HepG2 (cell line): Measurements from ENCODE around the gene LARP7. TPM values are rescaled to one million over a fixed set of nuclear protein-coding genes. Genes with fewer than 3 reads are reported as not detected.

ENCODE experiments used
- ATAC-seq: fragments of 200-7000 bp; cut with Tn5 transposase; 3 replicates; pipeline ENCODE4 v1.9.1; 2020; ENCODE audit warnings: mild to moderate bottlenecking, moderate library complexity
- BruUV-seq: library from RNA; stranded (reverse); fragments of 400-500 nt; replicated peaks from 2 replicates; lab custom pipeline; 2021; lab: Mats Ljungman, UMichigan
- CTCF ChIA-PET: fragments of 300-600 bp; formaldehyde crosslinking; extraction: SDS; loops from one replicate; lab custom pipeline; 2021; ENCODE audit warnings: low total read pairs, inconsistent platforms, low intra/inter-chr PET ratio; lab: Yijun Ruan, JAX
- POLR2A ChIA-PET: fragments of 350-600 bp; sonication (Branson Sonifier 250); formaldehyde crosslinking; loops from one replicate; lab custom pipeline; 2020; ENCODE audit warnings: antibody characterized with exemption, inconsistent platforms; lab: Yijun Ruan, JAX
- DNase-seq: peaks from one replicate; pipeline ENCODE4 v3.0.0-alpha.2; 2015; ENCODE audit warnings: low spot score
- FAIRE-seq: peaks from 3 replicates; lab custom pipeline; 2011; peaks lifted over from hg19 to GRCh38; lab: Jason Lieb, UNC
- H2AFZ ChIP-seq: one replicate; pipeline ENCODE4 v1.6.1; 2011; ENCODE audit warnings: low read length, inconsistent platforms
- H3K27ac ChIP-seq: fragments of 300-600 bp; 3 replicates; pipeline ENCODE4 v1.8.0; 2011; ENCODE audit warnings: mixed run types, mild to moderate bottlenecking, mixed read lengths, low read length, inconsistent platforms; ENCODE audit not compliant: insufficient read depth; ENCODE audit errors: extremely low read length
- H3K27me3 ChIP-seq, 2 experiments: fragments of 200-600 bp in 1 of 2; 2 replicates in 1 of 2; 3 replicates in 1 of 2; pipeline versions ENCODE4 v1.6.0 to v1.8.0; 2011; ENCODE audit warnings: low read length in 2 of 2, mild to moderate bottlenecking in 2 of 2, moderate library complexity in 2 of 2, inconsistent platforms in 1 of 2; ENCODE audit not compliant: insufficient read depth in 2 of 2, control insufficient read depth in 1 of 2
- H3K36me3 ChIP-seq, 2 experiments: fragments of 200-600 bp in 1 of 2; replicated peaks in 1 of 2; 2 replicates in 1 of 2; 3 replicates in 1 of 2; pipeline versions ENCODE4 v1.5.1 to v1.8.0; 2011; ENCODE audit warnings: low read length in 2 of 2, inconsistent platforms in 1 of 2; ENCODE audit not compliant: insufficient read depth in 2 of 2, control insufficient read depth in 1 of 2
- H3K4me1 ChIP-seq: 2 replicates; pipeline ENCODE4 v1.5.1; 2012; ENCODE audit warnings: low read length, inconsistent platforms; ENCODE audit not compliant: insufficient read depth
- H3K4me2 ChIP-seq: 2 replicates; pipeline ENCODE4 v1.6.0; 2011; ENCODE audit warnings: low read depth, low read length, inconsistent platforms
- H3K4me3 ChIP-seq, 3 experiments: fragments of 200-600 bp in 1 of 3; sonication (generic), shearing (Covaris generic) in 1 of 3; replicated peaks in 1 of 3; 2 replicates each; pipeline ENCODE4 v1.5.1; 2011 to 2016; ENCODE audit warnings: low read length in 3 of 3, inconsistent platforms in 2 of 3, low read depth in 2 of 3, mild to moderate bottlenecking in 2 of 3, control low read depth in 1 of 3, mixed read lengths in 1 of 3; ENCODE audit not compliant: insufficient read depth in 1 of 3
- H3K79me2 ChIP-seq: one replicate; pipeline ENCODE4 v1.6.1; 2011; ENCODE audit warnings: low read length, inconsistent platforms; ENCODE audit not compliant: insufficient read depth
- H3K9ac ChIP-seq: 2 replicates; pipeline ENCODE4 v1.6.0; 2011; ENCODE audit warnings: mild to moderate bottlenecking, low read depth, low read length, inconsistent platforms; ENCODE audit not compliant: insufficient read depth
- H3K9me3 ChIP-seq: 2 replicates; pipeline ENCODE4 v1.5.1; 2012; ENCODE audit warnings: mild to moderate bottlenecking, low read length
- H4K20me1 ChIP-seq: 2 replicates; pipeline ENCODE4 v1.6.0; 2011; ENCODE audit warnings: inconsistent platforms, mild to moderate bottlenecking, low read length, moderate library complexity; ENCODE audit not compliant: insufficient read depth
- BORCS8-MEF2B ChIP-seq: sonication (generic); formaldehyde crosslinking; IDR thresholded peaks from 2 replicates; pipeline ENCODE4 v1.8.0; 2022; ENCODE audit warnings: mild to moderate bottlenecking, missing genetic modification reagents
- CEBPB ChIP-seq: IDR thresholded peaks from 2 replicates; pipeline ENCODE4 v1.6.1; 2011; ENCODE audit warnings: low read depth, low read length, improper control_type of control experiment, borderline replicate concordance
- HNRNPK ChIP-seq: fragments of 200-400 bp; formaldehyde crosslinking; IDR thresholded peaks from 2 replicates; pipeline ENCODE4 v1.6.1; 2018; ENCODE audit warnings: low read length, low read depth, moderate library complexity, mild to moderate bottlenecking; ENCODE audit not compliant: poor library complexity, severe bottlenecking
- RARG ChIP-seq: sonication (generic); formaldehyde crosslinking; IDR thresholded peaks from 2 replicates; pipeline ENCODE4 v1.4.0; 2020; ENCODE audit warnings: low read depth, mild to moderate bottlenecking, missing genetic modification reagents
- SP4 ChIP-seq: sonication (generic); formaldehyde crosslinking; IDR thresholded peaks from 2 replicates; pipeline ENCODE4 v1.8.1; 2023; ENCODE audit warnings: mild to moderate bottlenecking, missing genetic modification reagents
- YEATS4 ChIP-seq: sonication (generic); formaldehyde crosslinking; IDR thresholded peaks from 2 replicates; pipeline ENCODE4 v1.4.0; 2020; ENCODE audit warnings: missing genetic modification reagents, borderline replicate concordance
- ZBTB7B ChIP-seq: sonication (generic); formaldehyde crosslinking; IDR thresholded peaks from 2 replicates; pipeline ENCODE4 v1.4.0; 2020; ENCODE audit warnings: missing genetic modification reagents
- WGBS: methylation state at CpG from one replicate; pipeline ENCODE4 v1.1.6; 2017; ENCODE audit warnings: low lambda C conversion rate; 5-methylcytosine and 5-hydroxymethylcytosine counted together
- in situ Hi-C: cut with HindIII; loops from 2 replicates; pipeline ENCODE4 v1.10.0; 2017; ENCODE audit warnings: low pct_unique_long_range_greater_than_20kb; ENCODE audit not compliant: extremely low pct_ligation_motif_present
- intact Hi-C: fragments of 100-400 bp; cut with micrococcal nuclease; formaldehyde crosslinking; loops from one replicate; pipeline ENCODE4 v1.10.0; 2022; ENCODE audit not compliant: unreplicated experiment
- polyA plus RNA-seq, 8 experiments: library from polyadenylated mRNA; depleted of rRNA in 3 of 8; stranded (reverse) in 7 of 8; unstranded in 1 of 8; fragments of >200 nt; fragmentation: Illumina TruSeq in 4 of 8; extraction: Trizol in 4 of 8; gene quantifications; 2 replicates each; pipeline versions ENCODE4 v1.2.1 to v1.2.3, GENCODE V29; 2011 to 2016; ENCODE audit warnings: low read depth in 4 of 8, missing spikeins in 1 of 8, mixed read lengths in 1 of 8; ENCODE audit not compliant: insufficient read depth in 1 of 8
- total RNA-seq, 5 experiments: library from RNA; depleted of rRNA; stranded (reverse); fragments of >200 nt; fragmentation: Illumina TruSeq; extraction: Trizol; gene quantifications; 2 replicates each; pipeline ENCODE4 v1.2.3, GENCODE V29; 2016; ENCODE audit warnings: low read depth in 1 of 5
- TF ChIP-seq, protein P1 (sequence below), 2 experiments: sonication (generic) in 1 of 2; formaldehyde crosslinking in 1 of 2; IDR thresholded peaks; 2 replicates each; pipeline versions ENCODE4 v1.5.1 to v1.6.1; 2011 to 2020; ENCODE audit warnings: borderline replicate concordance in 1 of 2, low read depth in 1 of 2, low read length in 1 of 2, mild to moderate bottlenecking in 1 of 2, missing genetic modification reagents in 1 of 2, moderate library complexity in 1 of 2
- TF ChIP-seq, protein P2 (sequence below): sonication (generic); formaldehyde crosslinking; IDR thresholded peaks from 2 replicates; pipeline ENCODE4 v1.4.0; 2020; ENCODE audit warnings: missing genetic modification reagents, borderline replicate concordance
- TF ChIP-seq, protein P3 (sequence below): sonication (generic); formaldehyde crosslinking; IDR thresholded peaks from 2 replicates; pipeline ENCODE4 v1.8.1; 2023; ENCODE audit warnings: mild to moderate bottlenecking, missing genetic modification reagents, borderline replicate concordance
- TF ChIP-seq, protein P4 (sequence below): sonication (generic); formaldehyde crosslinking; IDR thresholded peaks from 2 replicates; pipeline ENCODE4 v1.5.0; 2020; ENCODE audit warnings: mild to moderate bottlenecking, missing genetic modification reagents, borderline replicate concordance

The LARP7 gene
- total and polyA plus RNA-seq, 2 of the 13 experiments (the other 11 are each of a cell fraction or from before 2014, with no cell fraction given), result 9.7 to 37.1 TPM

DNA sequence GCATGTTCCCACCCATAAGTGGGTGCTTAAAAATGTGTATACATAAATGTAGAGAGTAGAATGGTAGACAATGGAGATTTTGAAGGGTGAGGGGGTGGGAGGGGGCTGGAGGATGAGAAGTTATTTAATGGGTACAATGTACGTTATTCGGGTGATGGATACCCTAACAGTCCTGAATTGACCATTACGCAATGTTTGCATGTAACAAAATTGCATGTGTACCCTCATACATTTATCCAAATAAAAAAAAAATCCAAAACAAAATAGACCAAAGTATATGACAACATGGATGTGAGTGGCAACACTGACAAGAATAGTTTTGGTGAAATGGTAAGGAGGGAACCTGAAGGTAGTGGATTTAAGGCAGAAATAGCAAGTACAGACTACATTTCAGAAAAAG, 63.7 kb downstream of the LARP7 start:
- ATAC-seq (no peak), FAIRE-seq (no peak), DNase-seq (no peak)
- Histone ChIP-seq H3K79me2 (no peaks in the 10 kb centered on the region), H3K9ac (no peak overlapping the region), H3K36me3 (no peaks in the 10 kb centered on the region), H3K4me1 (no peaks in the 10 kb centered on the region), H4K20me1 (no peaks in the 10 kb centered on the region), H3K27me3 (peaks cover 2 to 9% of the 10 kb centered on the region in 2 experiments; a peak in 3 of 5 replicates), H3K4me2 (no peak overlapping the region), H2AFZ (no peak overlapping the region), H3K4me3 (no peak overlapping the region), H3K9me3 (no peaks in the 10 kb centered on the region), H3K27ac (no peak overlapping the region)
- in situ Hi-C loops (no loop called here), intact Hi-C loops (no loop called here)
- ChIA-PET CTCF (no interaction called here), POLR2A (no interaction called here)
- BruUV-seq, result no TSS peak
- WGBS, result 46% methylated on average over 3 of the region's 3 CpGs
- peak; percentile 65; the same call in 1 of the 2 replicates for TF ChIP-seq CEBPB
- no peak for TF ChIP-seq YEATS4 (CRISPR knock-in tag)
- TF ChIP-seq, protein P1, sequence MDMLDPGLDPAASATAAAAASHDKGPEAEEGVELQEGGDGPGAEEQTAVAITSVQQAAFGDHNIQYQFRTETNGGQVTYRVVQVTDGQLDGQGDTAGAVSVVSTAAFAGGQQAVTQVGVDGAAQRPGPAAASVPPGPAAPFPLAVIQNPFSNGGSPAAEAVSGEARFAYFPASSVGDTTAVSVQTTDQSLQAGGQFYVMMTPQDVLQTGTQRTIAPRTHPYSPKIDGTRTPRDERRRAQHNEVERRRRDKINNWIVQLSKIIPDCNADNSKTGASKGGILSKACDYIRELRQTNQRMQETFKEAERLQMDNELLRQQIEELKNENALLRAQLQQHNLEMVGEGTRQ (IDR thresholded peaks at IDR 0.05; ENCODE audit: low read depth, low read length), result no peak
- TF ChIP-seq, protein P1 (CRISPR knock-in tag; IDR thresholded peaks at IDR 0.05; ENCODE audit: borderline replicate concordance), result no peak
- no peak for TF ChIP-seq BORCS8-MEF2B (CRISPR knock-in tag)
- TF ChIP-seq, protein P2, sequence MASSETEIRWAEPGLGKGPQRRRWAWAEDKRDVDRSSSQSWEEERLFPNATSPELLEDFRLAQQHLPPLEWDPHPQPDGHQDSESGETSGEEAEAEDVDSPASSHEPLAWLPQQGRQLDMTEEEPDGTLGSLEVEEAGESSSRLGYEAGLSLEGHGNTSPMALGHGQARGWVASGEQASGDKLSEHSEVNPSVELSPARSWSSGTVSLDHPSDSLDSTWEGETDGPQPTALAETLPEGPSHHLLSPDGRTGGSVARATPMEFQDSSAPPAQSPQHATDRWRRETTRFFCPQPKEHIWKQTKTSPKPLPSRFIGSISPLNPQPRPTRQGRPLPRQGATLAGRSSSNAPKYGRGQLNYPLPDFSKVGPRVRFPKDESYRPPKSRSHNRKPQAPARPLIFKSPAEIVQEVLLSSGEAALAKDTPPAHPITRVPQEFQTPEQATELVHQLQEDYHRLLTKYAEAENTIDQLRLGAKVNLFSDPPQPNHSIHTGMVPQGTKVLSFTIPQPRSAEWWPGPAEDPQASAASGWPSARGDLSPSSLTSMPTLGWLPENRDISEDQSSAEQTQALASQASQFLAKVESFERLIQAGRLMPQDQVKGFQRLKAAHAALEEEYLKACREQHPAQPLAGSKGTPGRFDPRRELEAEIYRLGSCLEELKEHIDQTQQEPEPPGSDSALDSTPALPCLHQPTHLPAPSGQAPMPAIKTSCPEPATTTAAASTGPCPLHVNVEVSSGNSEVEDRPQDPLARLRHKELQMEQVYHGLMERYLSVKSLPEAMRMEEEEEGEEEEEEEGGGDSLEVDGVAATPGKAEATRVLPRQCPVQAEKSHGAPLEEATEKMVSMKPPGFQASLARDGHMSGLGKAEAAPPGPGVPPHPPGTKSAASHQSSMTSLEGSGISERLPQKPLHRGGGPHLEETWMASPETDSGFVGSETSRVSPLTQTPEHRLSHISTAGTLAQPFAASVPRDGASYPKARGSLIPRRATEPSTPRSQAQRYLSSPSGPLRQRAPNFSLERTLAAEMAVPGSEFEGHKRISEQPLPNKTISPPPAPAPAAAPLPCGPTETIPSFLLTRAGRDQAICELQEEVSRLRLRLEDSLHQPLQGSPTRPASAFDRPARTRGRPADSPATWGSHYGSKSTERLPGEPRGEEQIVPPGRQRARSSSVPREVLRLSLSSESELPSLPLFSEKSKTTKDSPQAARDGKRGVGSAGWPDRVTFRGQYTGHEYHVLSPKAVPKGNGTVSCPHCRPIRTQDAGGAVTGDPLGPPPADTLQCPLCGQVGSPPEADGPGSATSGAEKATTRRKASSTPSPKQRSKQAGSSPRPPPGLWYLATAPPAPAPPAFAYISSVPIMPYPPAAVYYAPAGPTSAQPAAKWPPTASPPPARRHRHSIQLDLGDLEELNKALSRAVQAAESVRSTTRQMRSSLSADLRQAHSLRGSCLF (CRISPR knock-in tag), result no peak
- TF ChIP-seq, protein P3, sequence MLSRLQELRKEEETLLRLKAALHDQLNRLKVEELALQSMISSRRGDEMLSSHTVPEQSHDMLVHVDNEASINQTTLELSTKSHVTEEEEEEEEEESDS, result no peak
- TF ChIP-seq SP4 (CRISPR knock-in tag), result no peak
- TF ChIP-seq HNRNPK, result peak; percentile 45
- no peak for TF ChIP-seq ZBTB7B (CRISPR knock-in tag)
- TF ChIP-seq, protein P4, sequence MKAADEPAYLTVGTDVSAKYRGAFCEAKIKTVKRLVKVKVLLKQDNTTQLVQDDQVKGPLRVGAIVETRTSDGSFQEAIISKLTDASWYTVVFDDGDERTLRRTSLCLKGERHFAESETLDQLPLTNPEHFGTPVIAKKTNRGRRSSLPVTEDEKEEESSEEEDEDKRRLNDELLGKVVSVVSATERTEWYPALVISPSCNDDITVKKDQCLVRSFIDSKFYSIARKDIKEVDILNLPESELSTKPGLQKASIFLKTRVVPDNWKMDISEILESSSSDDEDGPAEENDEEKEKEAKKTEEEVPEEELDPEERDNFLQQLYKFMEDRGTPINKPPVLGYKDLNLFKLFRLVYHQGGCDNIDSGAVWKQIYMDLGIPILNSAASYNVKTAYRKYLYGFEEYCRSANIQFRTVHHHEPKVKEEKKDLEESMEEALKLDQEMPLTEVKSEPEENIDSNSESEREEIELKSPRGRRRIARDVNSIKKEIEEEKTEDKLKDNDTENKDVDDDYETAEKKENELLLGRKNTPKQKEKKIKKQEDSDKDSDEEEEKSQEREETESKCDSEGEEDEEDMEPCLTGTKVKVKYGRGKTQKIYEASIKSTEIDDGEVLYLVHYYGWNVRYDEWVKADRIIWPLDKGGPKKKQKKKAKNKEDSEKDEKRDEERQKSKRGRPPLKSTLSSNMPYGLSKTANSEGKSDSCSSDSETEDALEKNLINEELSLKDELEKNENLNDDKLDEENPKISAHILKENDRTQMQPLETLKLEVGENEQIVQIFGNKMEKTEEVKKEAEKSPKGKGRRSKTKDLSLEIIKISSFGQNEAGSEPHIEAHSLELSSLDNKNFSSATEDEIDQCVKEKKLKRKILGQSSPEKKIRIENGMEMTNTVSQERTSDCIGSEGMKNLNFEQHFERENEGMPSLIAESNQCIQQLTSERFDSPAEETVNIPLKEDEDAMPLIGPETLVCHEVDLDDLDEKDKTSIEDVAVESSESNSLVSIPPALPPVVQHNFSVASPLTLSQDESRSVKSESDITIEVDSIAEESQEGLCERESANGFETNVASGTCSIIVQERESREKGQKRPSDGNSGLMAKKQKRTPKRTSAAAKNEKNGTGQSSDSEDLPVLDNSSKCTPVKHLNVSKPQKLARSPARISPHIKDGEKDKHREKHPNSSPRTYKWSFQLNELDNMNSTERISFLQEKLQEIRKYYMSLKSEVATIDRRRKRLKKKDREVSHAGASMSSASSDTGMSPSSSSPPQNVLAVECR (CRISPR knock-in tag), result no peak
- no peak for TF ChIP-seq RARG (CRISPR knock-in tag)
